Fibroblast of mammary gland (primary cell): Measurements from ENCODE around the gene TPMT.

Experiments used
- DNase-seq: peaks from one replicate; pipeline ENCODE4 v3.0.0-alpha.2; 2010; ENCODE audit warnings: low read depth
- H3K4me3 ChIP-seq: 2 replicates; pipeline ENCODE4 v1.5.1; 2011; ENCODE audit warnings: low read depth, mild to moderate bottlenecking, low read length, moderate library complexity; ENCODE audit not compliant: control insufficient read depth
- CTCF ChIP-seq: conservative IDR thresholded peaks from 2 replicates; pipeline ENCODE4 v1.5.1; 2011; ENCODE audit warnings: low read depth, low read length, inconsistent platforms; ENCODE audit not compliant: control insufficient read depth, insufficient read depth

Gene TPMT

DNA sequence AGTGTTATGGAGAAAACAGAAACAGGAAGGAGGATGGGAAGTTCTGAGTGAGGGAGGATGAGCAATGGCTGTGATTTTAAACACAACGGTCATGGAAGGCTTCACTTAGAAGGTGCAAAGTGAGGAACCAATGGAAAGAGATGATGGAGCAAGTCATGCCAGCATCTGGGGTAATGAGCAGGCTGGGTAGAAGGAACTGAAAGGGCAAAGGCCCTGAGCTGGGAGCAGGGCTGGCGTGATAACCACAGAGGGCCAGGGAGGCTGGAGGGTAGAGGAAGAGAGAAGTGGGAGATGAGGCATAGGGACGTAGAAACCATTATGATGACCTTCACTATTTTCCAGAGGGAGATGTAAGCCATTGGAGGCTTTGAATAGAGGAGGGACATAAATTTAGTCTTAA is 76.0 kb downstream of the TPMT start:
- H3K4me3 ChIP-seq, result no peak overlapping the region
- no peak for DNase-seq
- no peak for TF ChIP-seq CTCF
